ENCODE measurements around the gene C1orf141.
"Not testable (repeated sequence)": the region's sequence is repeated elsewhere in the genome, so short reads cannot be mapped to it uniquely, and the experiment has no call there.

Gene C1orf141

DNA sequence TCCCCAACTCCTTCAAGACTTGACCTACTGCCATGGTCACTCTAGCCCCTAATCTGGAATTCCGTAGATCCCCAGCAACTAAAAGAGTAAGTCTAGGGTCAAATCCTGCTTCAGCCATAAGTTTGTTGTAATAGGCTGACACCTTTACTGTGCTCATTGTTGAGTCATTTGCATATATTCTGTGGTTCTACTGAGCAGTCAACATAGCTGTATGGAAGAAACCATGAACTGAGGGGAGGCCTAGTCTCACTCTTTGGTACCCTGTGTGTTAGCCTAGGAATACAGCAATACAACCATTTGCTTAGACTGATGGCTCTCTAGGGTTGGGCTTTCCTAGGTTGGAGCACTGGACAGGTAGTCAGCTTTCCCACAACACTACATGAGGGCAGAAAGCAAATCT, 57.2 kb downstream of the C1orf141 start:
- Mint-ChIP-seq H3K4me3 (no peak overlapping the region), H3K4me1 (no peaks in the 10 kb centered on the region), H3K36me3 (ENCODE audit: low read depth) (no peaks in the 10 kb centered on the region), H3K9me3 (peaks cover 10% of the 10 kb centered on the region), H3K27ac (no peak overlapping the region), H3K27me3 (ENCODE audit: low read depth) (no peaks in the 10 kb centered on the region)
- TF ChIP-seq, protein P1, sequence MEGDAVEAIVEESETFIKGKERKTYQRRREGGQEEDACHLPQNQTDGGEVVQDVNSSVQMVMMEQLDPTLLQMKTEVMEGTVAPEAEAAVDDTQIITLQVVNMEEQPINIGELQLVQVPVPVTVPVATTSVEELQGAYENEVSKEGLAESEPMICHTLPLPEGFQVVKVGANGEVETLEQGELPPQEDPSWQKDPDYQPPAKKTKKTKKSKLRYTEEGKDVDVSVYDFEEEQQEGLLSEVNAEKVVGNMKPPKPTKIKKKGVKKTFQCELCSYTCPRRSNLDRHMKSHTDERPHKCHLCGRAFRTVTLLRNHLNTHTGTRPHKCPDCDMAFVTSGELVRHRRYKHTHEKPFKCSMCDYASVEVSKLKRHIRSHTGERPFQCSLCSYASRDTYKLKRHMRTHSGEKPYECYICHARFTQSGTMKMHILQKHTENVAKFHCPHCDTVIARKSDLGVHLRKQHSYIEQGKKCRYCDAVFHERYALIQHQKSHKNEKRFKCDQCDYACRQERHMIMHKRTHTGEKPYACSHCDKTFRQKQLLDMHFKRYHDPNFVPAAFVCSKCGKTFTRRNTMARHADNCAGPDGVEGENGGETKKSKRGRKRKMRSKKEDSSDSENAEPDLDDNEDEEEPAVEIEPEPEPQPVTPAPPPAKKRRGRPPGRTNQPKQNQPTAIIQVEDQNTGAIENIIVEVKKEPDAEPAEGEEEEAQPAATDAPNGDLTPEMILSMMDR (IDR thresholded peaks at IDR 0.05; ENCODE audit: unreplicated experiment in 3 of 3) = no peak

DNA sequence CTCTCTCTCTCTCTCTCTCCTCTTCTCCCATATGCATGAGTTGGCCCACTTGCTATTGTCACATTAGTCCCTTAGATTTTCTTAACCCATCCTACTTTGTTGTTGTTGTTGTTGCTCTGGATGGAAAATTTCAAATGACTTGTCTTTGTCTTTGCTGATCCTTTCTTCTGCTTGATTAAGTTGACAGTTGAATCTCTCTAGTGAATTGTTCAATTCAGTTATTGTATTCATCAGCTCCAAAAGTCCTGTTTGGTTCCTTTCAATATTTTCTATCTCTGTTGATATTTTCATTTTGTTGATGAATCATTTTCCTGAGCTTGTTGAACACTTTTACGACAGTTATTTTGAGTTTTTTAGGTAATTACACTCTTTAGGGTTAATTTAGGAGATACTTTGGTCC, 62.0 kb downstream of the C1orf141 start:
- H3K27me3 Mint-ChIP-seq (ENCODE audit: low read depth) = no peaks in the 10 kb centered on the region
- H3K36me3 Mint-ChIP-seq (ENCODE audit: low read depth) = no peaks in the 10 kb centered on the region
- no peak overlapping the region for H3K4me3 Mint-ChIP-seq
- no peaks in the 10 kb centered on the region for H3K4me1 Mint-ChIP-seq
- TF ChIP-seq, protein P1 (IDR thresholded peaks at IDR 0.05; ENCODE audit: unreplicated experiment in 3 of 3) = no peak
- H3K27ac Mint-ChIP-seq = no peak overlapping the region
- peaks cover 16% of the 10 kb centered on the region for H3K9me3 Mint-ChIP-seq

DNA sequence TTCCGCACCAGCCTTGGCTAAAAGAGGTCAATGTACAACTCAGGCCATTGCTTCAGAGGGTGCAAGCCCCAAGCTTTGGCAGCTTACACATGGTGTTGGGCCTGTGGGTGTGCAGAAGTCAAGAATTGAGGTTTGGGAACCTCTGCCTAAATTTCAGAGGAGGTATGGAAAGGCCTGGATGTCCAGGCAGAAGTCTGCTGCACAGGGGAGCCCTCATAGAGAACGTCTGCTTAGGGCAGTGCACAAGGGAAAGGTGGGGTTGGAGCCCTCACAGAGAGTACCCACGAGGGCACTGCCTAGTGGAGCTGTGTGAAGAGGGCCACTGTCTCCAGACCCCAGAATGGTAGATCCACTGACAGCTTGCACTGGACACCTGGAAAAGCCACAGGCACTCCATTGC, 67.1 kb downstream of the C1orf141 start:
- peaks cover 20% of the 10 kb centered on the region for H3K9me3 Mint-ChIP-seq
- not testable (repeated sequence) for H3K4me3 Mint-ChIP-seq; H3K4me1 Mint-ChIP-seq; H3K27ac Mint-ChIP-seq; H3K27me3 Mint-ChIP-seq (ENCODE audit: low read depth); H3K36me3 Mint-ChIP-seq (ENCODE audit: low read depth)

GRCh38 chr1:67062412-67062811, 72.4 kb downstream of the C1orf141 start:
- Mint-ChIP-seq H3K4me3 (no peak overlapping the region), H3K4me1 (no peaks in the 10 kb centered on the region), H3K27ac (no peak overlapping the region), H3K9me3 (peaks cover 6% of the 10 kb centered on the region), H3K36me3 (ENCODE audit: low read depth) (no peaks in the 10 kb centered on the region), H3K27me3 (ENCODE audit: low read depth) (no peaks in the 10 kb centered on the region)
- TF ChIP-seq, protein P1 (IDR thresholded peaks at IDR 0.05; ENCODE audit: unreplicated experiment in 3 of 3) = no peak

DNA sequence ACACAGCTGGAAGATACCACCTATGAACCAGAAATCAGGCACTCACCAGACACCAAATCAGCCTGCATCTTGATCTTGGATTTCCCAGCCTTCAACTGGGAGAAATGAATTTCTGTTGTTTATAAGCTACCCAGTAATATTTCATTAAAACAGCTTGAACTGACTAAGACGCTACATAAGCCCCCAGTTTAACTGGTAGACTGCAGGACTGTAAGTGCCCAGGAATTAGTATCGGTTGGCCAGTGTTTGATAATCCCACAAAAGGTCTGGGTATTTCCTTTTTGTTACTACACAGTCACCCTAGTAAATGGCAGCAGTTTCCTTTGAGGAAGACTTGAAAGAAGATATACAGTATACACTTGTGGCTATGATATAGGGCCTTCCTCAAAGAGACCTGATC, 73.5 kb downstream of the C1orf141 start:
- H3K4me1 Mint-ChIP-seq = no peaks in the 10 kb centered on the region

GRCh38 chr1:67060811-67061218, 74.0 kb downstream of the C1orf141 start:
- Mint-ChIP-seq H3K4me3 (no peak overlapping the region), H3K27ac (no peak overlapping the region), H3K9me3 (no peaks in the 10 kb centered on the region), H3K36me3 (ENCODE audit: low read depth) (no peaks in the 10 kb centered on the region), H3K27me3 (ENCODE audit: low read depth) (no peaks in the 10 kb centered on the region), H3K4me1 (no peaks in the 10 kb centered on the region)
- TF ChIP-seq, protein P1 (IDR thresholded peaks at IDR 0.05; ENCODE audit: unreplicated experiment in 3 of 3) = no peak

More for the DNA sequence above, 73.5 kb downstream of the C1orf141 start:
- Mint-ChIP-seq H3K9me3 (no peaks in the 10 kb centered on the region), H3K36me3 (ENCODE audit: low read depth) (no peaks in the 10 kb centered on the region), H3K27me3 (ENCODE audit: low read depth) (no peaks in the 10 kb centered on the region), H3K27ac (no peak overlapping the region), H3K4me3 (no peak overlapping the region)
- TF ChIP-seq, protein P1 (IDR thresholded peaks at IDR 0.05; ENCODE audit: unreplicated experiment in 3 of 3) = no peak
